RWPE2 (cell line): Measurements from ENCODE around the gene MAN2A2.
"Not testable (repeated sequence)": the region's sequence is repeated elsewhere in the genome, so short reads cannot be mapped to it uniquely, and the experiment has no call there.

ENCODE experiments used
- ATAC-seq: fragments of 200-7000 bp; cut with Tn5 transposase; 3 replicates; pipeline ENCODE4 v1.9.1; 2021; ENCODE audit warnings: low read depth
- DNase-seq: peaks from one replicate; pipeline ENCODE4 v3.0.0-alpha.2; 2020; ENCODE audit warnings: low spot score
- H3K27ac ChIP-seq: fragments of 450-650 bp; 2 replicates; pipeline ENCODE4 v1.5.1; 2017; ENCODE audit warnings: mild to moderate bottlenecking; ENCODE audit not compliant: poor library complexity, severe bottlenecking
- H3K27me3 ChIP-seq: fragments of 250-450 bp; sonication (Bioruptor Pico); 2 replicates; pipeline ENCODE4 v1.5.1; 2021; ENCODE audit warnings: mild to moderate bottlenecking, moderate library complexity; ENCODE audit not compliant: insufficient read depth, poor library complexity, severe bottlenecking
- H3K36me3 ChIP-seq: fragments of 250-450 bp; sonication (Bioruptor Pico); 2 replicates; pipeline ENCODE4 v1.5.1; 2020; ENCODE audit warnings: low read depth, mild to moderate bottlenecking, moderate library complexity
- H3K4me1 ChIP-seq: fragments of 250-450 bp; sonication (Bioruptor Pico); 2 replicates; pipeline ENCODE4 v1.5.1; 2021; ENCODE audit warnings: mild to moderate bottlenecking, moderate library complexity; ENCODE audit not compliant: insufficient read depth, poor library complexity, severe bottlenecking
- H3K4me3 ChIP-seq: fragments of 250-450 bp; sonication (Bioruptor Pico); 2 replicates; pipeline ENCODE4 v1.5.1; 2021; ENCODE audit warnings: mild to moderate bottlenecking, moderate library complexity; ENCODE audit not compliant: severe bottlenecking
- H3K9me3 ChIP-seq: fragments of 250-450 bp; sonication (Bioruptor Pico); 2 replicates; pipeline ENCODE4 v1.5.1; 2021; ENCODE audit warnings: mild to moderate bottlenecking, moderate library complexity; ENCODE audit not compliant: severe bottlenecking
- CTCF ChIP-seq: fragments of 450-650 bp; IDR thresholded peaks from one replicate; pipeline ENCODE4 v1.5.1; 2017; ENCODE audit warnings: mild to moderate bottlenecking, moderate library complexity; ENCODE audit not compliant: poor library complexity, severe bottlenecking

MAN2A2 gene

GRCh38 chr15:90873488-90873997, 29.6 kb upstream of the MAN2A2 start:
- Histone ChIP-seq H3K27ac (peak overlapping the region; percentile 84), H3K4me1 (peaks cover 42% of the 10 kb centered on the region), H3K36me3 (peaks cover 34% of the 10 kb centered on the region), H3K4me3 (no peak overlapping the region), H3K9me3 (no peaks in the 10 kb centered on the region), H3K27me3 (no peaks in the 10 kb centered on the region)
- ATAC-seq, result no peak
- TF ChIP-seq CTCF, result no peak
- no peak for DNase-seq

GRCh38 chr15:90873998-90874605, 29.0 kb upstream of the MAN2A2 start:
- H3K4me1 ChIP-seq, result peaks cover 37% of the 10 kb centered on the region
- H3K4me3 ChIP-seq, result no peak overlapping the region
- no peaks in the 10 kb centered on the region for H3K27me3 ChIP-seq
- H3K27ac ChIP-seq, result peak overlapping the region; percentile 84
- ATAC-seq, result no peak
- H3K36me3 ChIP-seq, result peaks cover 40% of the 10 kb centered on the region
- peak; percentile 77 for DNase-seq
- H3K9me3 ChIP-seq, result no peaks in the 10 kb centered on the region
- TF ChIP-seq CTCF, result no peak

GRCh38 chr15:90874986-90875385, 28.1 kb upstream of the MAN2A2 start:
- H3K27me3 ChIP-seq, H3K9me3 ChIP-seq, ATAC-seq, DNase-seq, H3K4me3 ChIP-seq, H3K27ac ChIP-seq: not testable (repeated sequence)
- Histone ChIP-seq H3K4me1 (peaks cover 28% of the 10 kb centered on the region), H3K36me3 (peaks cover 46% of the 10 kb centered on the region)

GRCh38 chr15:90875549-90875981, 27.5 kb upstream of the MAN2A2 start:
- TF ChIP-seq CTCF, result no peak
- no peaks in the 10 kb centered on the region for H3K9me3 ChIP-seq
- H3K36me3 ChIP-seq, result peaks cover 51% of the 10 kb centered on the region
- ATAC-seq (no peak), DNase-seq (no peak)
- H3K27me3 ChIP-seq, result no peaks in the 10 kb centered on the region
- no peak overlapping the region for H3K27ac ChIP-seq
- H3K4me3 ChIP-seq, result no peak overlapping the region
- H3K4me1 ChIP-seq, result peaks cover 22% of the 10 kb centered on the region

GRCh38 chr15:90876046-90876445, 27.1 kb upstream of the MAN2A2 start:
- peak; percentile 74 for DNase-seq
- Histone ChIP-seq H3K36me3 (peaks cover 54% of the 10 kb centered on the region), H3K4me3 (no peak overlapping the region), H3K4me1 (peaks cover 21% of the 10 kb centered on the region), H3K27me3 (no peaks in the 10 kb centered on the region), H3K9me3 (no peaks in the 10 kb centered on the region), H3K27ac (no peak overlapping the region)
- TF ChIP-seq CTCF, result no peak
- no peak for ATAC-seq
